Measurements from ENCODE around the gene LEMD1. TPM values are rescaled to one million over a fixed set of nuclear protein-coding genes. Genes with fewer than 3 reads are reported as not detected.

LEMD1 gene
- total RNA-seq, 1 donor, result not detected

GRCh38 chr1:205452364-205452763, 30.5 kb upstream of the LEMD1 start:
- Histone ChIP-seq H3K4me2 (ENCODE audit: insufficient read depth, low read length) (no peak overlapping the region), H3K36me3 (ENCODE audit: insufficient read depth, low read length) (no peaks in the 10 kb centered on the region), H3K79me2 (ENCODE audit: insufficient read depth, low read length) (no peaks in the 10 kb centered on the region), H2AFZ (ENCODE audit: low read length) (no peak overlapping the region), H3K27ac (ENCODE audit: low read depth, low read length) (no peak overlapping the region), H4K20me1 (ENCODE audit: insufficient read depth, low read length) (no peaks in the 10 kb centered on the region), H3K4me3 (ENCODE audit: insufficient read depth, low read length) (no peak overlapping the region), H3K27me3 (ENCODE audit: insufficient read depth, low read length) (peaks cover 70% of the 10 kb centered on the region), H3K4me1 (ENCODE audit: insufficient read depth, low read length) (peaks cover 6% of the 10 kb centered on the region), H3K9me3 (ENCODE audit: low read depth, low read length) (no peaks in the 10 kb centered on the region)
- no peak for DNase-seq (ENCODE audit: insufficient read length, low spot score, missing footprints)
- no peak for TF ChIP-seq CTCF (IDR thresholded peaks at IDR 0.05; ENCODE audit: extremely low read depth, low read depth, low read length)

GRCh38 chr1:205451759-205452164, 29.9 kb upstream of the LEMD1 start:
- peaks cover 66% of the 10 kb centered on the region for H3K27me3 ChIP-seq (ENCODE audit: insufficient read depth, low read length)
- TF ChIP-seq CTCF (IDR thresholded peaks at IDR 0.05; ENCODE audit: extremely low read depth, low read depth, low read length), result no peak
- no peaks in the 10 kb centered on the region for H4K20me1 ChIP-seq (ENCODE audit: insufficient read depth, low read length)
- no peak overlapping the region for H3K27ac ChIP-seq (ENCODE audit: low read depth, low read length)
- no peaks in the 10 kb centered on the region for H3K36me3 ChIP-seq (ENCODE audit: insufficient read depth, low read length)
- H3K9me3 ChIP-seq (ENCODE audit: low read depth, low read length), result no peaks in the 10 kb centered on the region
- no peak overlapping the region for H3K4me3 ChIP-seq (ENCODE audit: insufficient read depth, low read length)
- no peak overlapping the region for H3K4me2 ChIP-seq (ENCODE audit: insufficient read depth, low read length)
- H2AFZ ChIP-seq (ENCODE audit: low read length), result no peak overlapping the region
- H3K4me1 ChIP-seq (ENCODE audit: insufficient read depth, low read length), result peaks cover 6% of the 10 kb centered on the region
- DNase-seq (ENCODE audit: insufficient read length, low spot score, missing footprints), result no peak
- no peaks in the 10 kb centered on the region for H3K79me2 ChIP-seq (ENCODE audit: insufficient read depth, low read length)

GRCh38 chr1:205451202-205451601, 29.3 kb upstream of the LEMD1 start:
- Histone ChIP-seq H3K79me2 (ENCODE audit: insufficient read depth, low read length) (no peaks in the 10 kb centered on the region), H3K9me3 (ENCODE audit: low read depth, low read length) (no peaks in the 10 kb centered on the region), H3K27me3 (ENCODE audit: insufficient read depth, low read length) (peaks cover 64% of the 10 kb centered on the region), H3K36me3 (ENCODE audit: insufficient read depth, low read length) (no peaks in the 10 kb centered on the region), H3K4me2 (ENCODE audit: insufficient read depth, low read length) (no peak overlapping the region), H2AFZ (ENCODE audit: low read length) (no peak overlapping the region), H4K20me1 (ENCODE audit: insufficient read depth, low read length) (no peaks in the 10 kb centered on the region), H3K27ac (ENCODE audit: low read depth, low read length) (no peak overlapping the region), H3K4me1 (ENCODE audit: insufficient read depth, low read length) (peaks cover 6% of the 10 kb centered on the region), H3K4me3 (ENCODE audit: insufficient read depth, low read length) (no peak overlapping the region)
- no peak for DNase-seq (ENCODE audit: insufficient read length, low spot score, missing footprints)
- TF ChIP-seq CTCF (IDR thresholded peaks at IDR 0.05; ENCODE audit: extremely low read depth, low read depth, low read length), result no peak

GRCh38 chr1:205450448-205450847, 28.6 kb upstream of the LEMD1 start:
- Histone ChIP-seq H3K4me3 (ENCODE audit: insufficient read depth, low read length) (no peak overlapping the region), H3K36me3 (ENCODE audit: insufficient read depth, low read length) (no peaks in the 10 kb centered on the region), H3K27ac (ENCODE audit: low read depth, low read length) (no peak overlapping the region), H3K27me3 (ENCODE audit: insufficient read depth, low read length) (peaks cover 56% of the 10 kb centered on the region), H3K4me1 (ENCODE audit: insufficient read depth, low read length) (peaks cover 6% of the 10 kb centered on the region), H3K79me2 (ENCODE audit: insufficient read depth, low read length) (no peaks in the 10 kb centered on the region), H2AFZ (ENCODE audit: low read length) (no peak overlapping the region), H3K9me3 (ENCODE audit: low read depth, low read length) (no peaks in the 10 kb centered on the region), H4K20me1 (ENCODE audit: insufficient read depth, low read length) (no peaks in the 10 kb centered on the region), H3K4me2 (ENCODE audit: insufficient read depth, low read length) (no peak overlapping the region)
- DNase-seq (ENCODE audit: insufficient read length, low spot score, missing footprints), result no peak
- no peak for TF ChIP-seq CTCF (IDR thresholded peaks at IDR 0.05; ENCODE audit: extremely low read depth, low read depth, low read length)

All from osteoblast (primary cell).